ENCODE results near the gene SELENBP1. TPM values are rescaled to one million over a fixed set of nuclear protein-coding genes. Genes with fewer than 3 reads are reported as not detected.

The SELENBP1 gene
- total and polyA plus RNA-seq, 2 of the 13 experiments (the other 11 are each of a cell fraction or from before 2014, with no cell fraction given), result 27.8 to 29.0 TPM

- TF ChIP-seq, protein P1, sequence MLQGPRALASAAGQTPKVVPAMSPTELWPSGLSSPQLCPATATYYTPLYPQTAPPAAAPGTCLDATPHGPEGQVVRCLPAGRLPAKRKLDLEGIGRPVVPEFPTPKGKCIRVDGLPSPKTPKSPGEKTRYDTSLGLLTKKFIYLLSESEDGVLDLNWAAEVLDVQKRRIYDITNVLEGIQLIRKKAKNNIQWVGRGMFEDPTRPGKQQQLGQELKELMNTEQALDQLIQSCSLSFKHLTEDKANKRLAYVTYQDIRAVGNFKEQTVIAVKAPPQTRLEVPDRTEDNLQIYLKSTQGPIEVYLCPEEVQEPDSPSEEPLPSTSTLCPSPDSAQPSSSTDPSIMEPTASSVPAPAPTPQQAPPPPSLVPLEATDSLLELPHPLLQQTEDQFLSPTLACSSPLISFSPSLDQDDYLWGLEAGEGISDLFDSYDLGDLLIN (CRISPR knock-in tag; IDR thresholded peaks at IDR 0.05; ENCODE audit: borderline replicate concordance), result no peak
- TF ChIP-seq ZSCAN30 (CRISPR knock-in tag; IDR thresholded peaks at IDR 0.05) (no peak), ZNF619 (CRISPR knock-in tag; IDR thresholded peaks at IDR 0.05) (no peak; the same call in 1 of the 2 replicates), ELF4 (CRISPR knock-in tag; IDR thresholded peaks at IDR 0.05; ENCODE audit: borderline replicate concordance) (no peak), NFE2 (CRISPR knock-in tag; IDR thresholded peaks at IDR 0.05) (no peak), ONECUT2 (CRISPR knock-in tag; IDR thresholded peaks at IDR 0.05) (no peak), ZKSCAN1 (IDR thresholded peaks at IDR 0.05; ENCODE audit: low read length) (no peak), POLR2AphosphoS2 (IDR thresholded peaks at IDR 0.05; ENCODE audit: low read depth, low read length) (no peak), KDM5A (IDR thresholded peaks at IDR 0.05; ENCODE audit: borderline replicate concordance, low read length) (peak; percentile 87), ZEB1 (IDR thresholded peaks at IDR 0.05; ENCODE audit: insufficient replicate concordance, low read depth) (no peak), ZNF207 (IDR thresholded peaks at IDR 0.05; ENCODE audit: borderline replicate concordance) (no peak)
- TF ChIP-seq, protein P2, sequence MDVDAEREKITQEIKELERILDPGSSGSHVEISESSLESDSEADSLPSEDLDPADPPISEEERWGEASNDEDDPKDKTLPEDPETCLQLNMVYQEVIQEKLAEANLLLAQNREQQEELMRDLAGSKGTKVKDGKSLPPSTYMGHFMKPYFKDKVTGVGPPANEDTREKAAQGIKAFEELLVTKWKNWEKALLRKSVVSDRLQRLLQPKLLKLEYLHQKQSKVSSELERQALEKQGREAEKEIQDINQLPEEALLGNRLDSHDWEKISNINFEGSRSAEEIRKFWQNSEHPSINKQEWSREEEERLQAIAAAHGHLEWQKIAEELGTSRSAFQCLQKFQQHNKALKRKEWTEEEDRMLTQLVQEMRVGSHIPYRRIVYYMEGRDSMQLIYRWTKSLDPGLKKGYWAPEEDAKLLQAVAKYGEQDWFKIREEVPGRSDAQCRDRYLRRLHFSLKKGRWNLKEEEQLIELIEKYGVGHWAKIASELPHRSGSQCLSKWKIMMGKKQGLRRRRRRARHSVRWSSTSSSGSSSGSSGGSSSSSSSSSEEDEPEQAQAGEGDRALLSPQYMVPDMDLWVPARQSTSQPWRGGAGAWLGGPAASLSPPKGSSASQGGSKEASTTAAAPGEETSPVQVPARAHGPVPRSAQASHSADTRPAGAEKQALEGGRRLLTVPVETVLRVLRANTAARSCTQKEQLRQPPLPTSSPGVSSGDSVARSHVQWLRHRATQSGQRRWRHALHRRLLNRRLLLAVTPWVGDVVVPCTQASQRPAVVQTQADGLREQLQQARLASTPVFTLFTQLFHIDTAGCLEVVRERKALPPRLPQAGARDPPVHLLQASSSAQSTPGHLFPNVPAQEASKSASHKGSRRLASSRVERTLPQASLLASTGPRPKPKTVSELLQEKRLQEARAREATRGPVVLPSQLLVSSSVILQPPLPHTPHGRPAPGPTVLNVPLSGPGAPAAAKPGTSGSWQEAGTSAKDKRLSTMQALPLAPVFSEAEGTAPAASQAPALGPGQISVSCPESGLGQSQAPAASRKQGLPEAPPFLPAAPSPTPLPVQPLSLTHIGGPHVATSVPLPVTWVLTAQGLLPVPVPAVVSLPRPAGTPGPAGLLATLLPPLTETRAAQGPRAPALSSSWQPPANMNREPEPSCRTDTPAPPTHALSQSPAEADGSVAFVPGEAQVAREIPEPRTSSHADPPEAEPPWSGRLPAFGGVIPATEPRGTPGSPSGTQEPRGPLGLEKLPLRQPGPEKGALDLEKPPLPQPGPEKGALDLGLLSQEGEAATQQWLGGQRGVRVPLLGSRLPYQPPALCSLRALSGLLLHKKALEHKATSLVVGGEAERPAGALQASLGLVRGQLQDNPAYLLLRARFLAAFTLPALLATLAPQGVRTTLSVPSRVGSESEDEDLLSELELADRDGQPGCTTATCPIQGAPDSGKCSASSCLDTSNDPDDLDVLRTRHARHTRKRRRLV (CRISPR knock-in tag; IDR thresholded peaks at IDR 0.05), result no peak
- TF ChIP-seq, protein P3, sequence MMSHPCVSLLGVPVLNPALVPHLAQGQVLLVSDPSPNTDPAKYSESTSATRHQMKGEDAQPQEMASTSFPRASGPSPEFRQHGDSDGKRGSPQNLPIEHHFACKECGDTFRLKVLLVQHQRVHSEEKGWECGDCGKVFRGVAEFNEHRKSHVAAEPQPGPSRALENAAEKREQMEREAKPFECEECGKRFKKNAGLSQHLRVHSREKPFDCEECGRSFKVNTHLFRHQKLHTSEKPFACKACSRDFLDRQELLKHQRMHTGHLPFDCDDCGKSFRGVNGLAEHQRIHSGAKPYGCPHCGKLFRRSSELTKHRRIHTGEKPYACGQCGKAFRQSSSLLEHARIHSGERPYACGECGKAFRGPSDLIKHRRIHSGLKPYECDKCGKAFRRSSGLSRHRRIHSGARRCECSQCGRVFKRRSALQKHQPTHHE (CRISPR knock-in tag; IDR thresholded peaks at IDR 0.05; ENCODE audit: borderline replicate concordance), result no peak
- TF ChIP-seq, protein P4, sequence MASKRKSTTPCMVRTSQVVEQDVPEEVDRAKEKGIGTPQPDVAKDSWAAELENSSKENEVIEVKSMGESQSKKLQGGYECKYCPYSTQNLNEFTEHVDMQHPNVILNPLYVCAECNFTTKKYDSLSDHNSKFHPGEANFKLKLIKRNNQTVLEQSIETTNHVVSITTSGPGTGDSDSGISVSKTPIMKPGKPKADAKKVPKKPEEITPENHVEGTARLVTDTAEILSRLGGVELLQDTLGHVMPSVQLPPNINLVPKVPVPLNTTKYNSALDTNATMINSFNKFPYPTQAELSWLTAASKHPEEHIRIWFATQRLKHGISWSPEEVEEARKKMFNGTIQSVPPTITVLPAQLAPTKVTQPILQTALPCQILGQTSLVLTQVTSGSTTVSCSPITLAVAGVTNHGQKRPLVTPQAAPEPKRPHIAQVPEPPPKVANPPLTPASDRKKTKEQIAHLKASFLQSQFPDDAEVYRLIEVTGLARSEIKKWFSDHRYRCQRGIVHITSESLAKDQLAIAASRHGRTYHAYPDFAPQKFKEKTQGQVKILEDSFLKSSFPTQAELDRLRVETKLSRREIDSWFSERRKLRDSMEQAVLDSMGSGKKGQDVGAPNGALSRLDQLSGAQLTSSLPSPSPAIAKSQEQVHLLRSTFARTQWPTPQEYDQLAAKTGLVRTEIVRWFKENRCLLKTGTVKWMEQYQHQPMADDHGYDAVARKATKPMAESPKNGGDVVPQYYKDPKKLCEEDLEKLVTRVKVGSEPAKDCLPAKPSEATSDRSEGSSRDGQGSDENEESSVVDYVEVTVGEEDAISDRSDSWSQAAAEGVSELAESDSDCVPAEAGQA (IDR thresholded peaks at IDR 0.05; ENCODE audit: low read depth), result peak; percentile 86
- TF ChIP-seq, protein P4 (CRISPR knock-in tag; IDR thresholded peaks at IDR 0.05; ENCODE audit: borderline replicate concordance), result no peak; the same call in 1 of the 2 replicates
Observed at GRCh38 chr1:151399324-151400171, 27.0 kb upstream of the SELENBP1 start, which contains the start of gene PSMB4 (continued).
